ENCODE data around the gene CCNA1.

DNA sequence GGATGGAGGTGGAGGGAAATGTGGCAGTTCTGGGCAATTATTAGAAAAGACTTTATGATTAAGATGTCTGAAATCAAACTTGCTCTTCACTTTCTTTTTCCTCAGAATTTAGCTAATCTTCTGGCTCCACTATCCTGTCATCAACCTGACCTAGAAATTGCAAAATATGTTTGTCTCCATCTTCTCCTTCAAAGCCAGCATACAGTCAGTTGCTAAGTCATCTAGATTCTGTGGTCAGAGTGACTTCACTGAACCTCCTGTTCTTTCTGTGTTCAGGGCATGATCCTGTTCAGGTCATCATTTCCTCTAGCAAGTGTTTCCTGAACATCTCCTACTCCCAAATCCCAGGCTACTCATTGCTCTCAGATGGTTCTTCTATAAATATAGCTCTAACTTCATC, 10.8 kb upstream of the CCNA1 start:
- TF ChIP-seq, protein P1, sequence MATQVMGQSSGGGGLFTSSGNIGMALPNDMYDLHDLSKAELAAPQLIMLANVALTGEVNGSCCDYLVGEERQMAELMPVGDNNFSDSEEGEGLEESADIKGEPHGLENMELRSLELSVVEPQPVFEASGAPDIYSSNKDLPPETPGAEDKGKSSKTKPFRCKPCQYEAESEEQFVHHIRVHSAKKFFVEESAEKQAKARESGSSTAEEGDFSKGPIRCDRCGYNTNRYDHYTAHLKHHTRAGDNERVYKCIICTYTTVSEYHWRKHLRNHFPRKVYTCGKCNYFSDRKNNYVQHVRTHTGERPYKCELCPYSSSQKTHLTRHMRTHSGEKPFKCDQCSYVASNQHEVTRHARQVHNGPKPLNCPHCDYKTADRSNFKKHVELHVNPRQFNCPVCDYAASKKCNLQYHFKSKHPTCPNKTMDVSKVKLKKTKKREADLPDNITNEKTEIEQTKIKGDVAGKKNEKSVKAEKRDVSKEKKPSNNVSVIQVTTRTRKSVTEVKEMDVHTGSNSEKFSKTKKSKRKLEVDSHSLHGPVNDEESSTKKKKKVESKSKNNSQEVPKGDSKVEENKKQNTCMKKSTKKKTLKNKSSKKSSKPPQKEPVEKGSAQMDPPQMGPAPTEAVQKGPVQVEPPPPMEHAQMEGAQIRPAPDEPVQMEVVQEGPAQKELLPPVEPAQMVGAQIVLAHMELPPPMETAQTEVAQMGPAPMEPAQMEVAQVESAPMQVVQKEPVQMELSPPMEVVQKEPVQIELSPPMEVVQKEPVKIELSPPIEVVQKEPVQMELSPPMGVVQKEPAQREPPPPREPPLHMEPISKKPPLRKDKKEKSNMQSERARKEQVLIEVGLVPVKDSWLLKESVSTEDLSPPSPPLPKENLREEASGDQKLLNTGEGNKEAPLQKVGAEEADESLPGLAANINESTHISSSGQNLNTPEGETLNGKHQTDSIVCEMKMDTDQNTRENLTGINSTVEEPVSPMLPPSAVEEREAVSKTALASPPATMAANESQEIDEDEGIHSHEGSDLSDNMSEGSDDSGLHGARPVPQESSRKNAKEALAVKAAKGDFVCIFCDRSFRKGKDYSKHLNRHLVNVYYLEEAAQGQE (IDR thresholded peaks at IDR 0.05; ENCODE audit: insufficient read depth in 1 of 2, low read depth in 2 of 2, low read length in 2 of 2), result no peak
- no peak for TF ChIP-seq TAF1 (IDR thresholded peaks at IDR 0.05; ENCODE audit: borderline replicate concordance, insufficient read depth, low read length)
- no peak for TF ChIP-seq SIN3A (IDR thresholded peaks at IDR 0.05; ENCODE audit: borderline replicate concordance, insufficient read depth, low read length)
- no peak for TF ChIP-seq POLR2AphosphoS5 (IDR thresholded peaks at IDR 0.05; ENCODE audit: low read depth, low read length)
- TF ChIP-seq FOXP2 (optimal IDR thresholded peaks at IDR 0.05; ENCODE audit: borderline replicate concordance, extremely low read depth, extremely low read length, insufficient read depth), result no peak
